GM12872 (cell line): ENCODE results near the gene APLP2.

Source experiments
- CTCF ChIP-seq: IDR thresholded peaks from 3 replicates; pipeline ENCODE4 v1.5.1; 2011; ENCODE audit warnings: low read depth, mild to moderate bottlenecking, low read length, moderate library complexity; ENCODE audit not compliant: insufficient read depth

The APLP2 gene

GRCh38 chr11:130168105-130168504 is 98.4 kb downstream of the APLP2 start:
- TF ChIP-seq CTCF = no peak

GRCh38 chr11:130170345-130170744 is 100.7 kb downstream of the APLP2 start:
- no peak for TF ChIP-seq CTCF

- no peak for TF ChIP-seq CTCF
Measured at GRCh38 chr11:130171534-130171933, 101.8 kb downstream of the APLP2 start.

GRCh38 chr11:130174642-130175041 is 104.9 kb downstream of the APLP2 start:
- no peak for TF ChIP-seq CTCF

GRCh38 chr11:130175898-130176297 is 106.2 kb downstream of the APLP2 start:
- no peak for TF ChIP-seq CTCF

- no peak for TF ChIP-seq CTCF
Measured at GRCh38 chr11:130177782-130178181, 108.1 kb downstream of the APLP2 start.

GRCh38 chr11:130178441-130179339 is 109.0 kb downstream of the APLP2 start:
- no peak for TF ChIP-seq CTCF
